Keratinocyte (primary cell): ENCODE results near the gene RALGPS1. TPM values are rescaled to one million over a fixed set of nuclear protein-coding genes. Genes with fewer than 3 reads are reported as not detected.

Source experiments
- DNase-seq: peaks from one replicate; pipeline ENCODE4 v3.0.0-alpha.2; 2011; ENCODE audit warnings: low read depth, missing footprints, low spot score
- FAIRE-seq: peaks from 2 replicates; lab custom pipeline; 2011; peaks lifted over from hg19 to GRCh38; lab: Jason Lieb, UNC
- H2AFZ ChIP-seq: 2 replicates; pipeline ENCODE4 v1.6.0; 2012; ENCODE audit warnings: low read length, control low read depth, inconsistent platforms; ENCODE audit not compliant: control insufficient read depth
- H3K27ac ChIP-seq: 2 replicates; pipeline ENCODE4 v1.5.1; 2011; ENCODE audit warnings: low read length; ENCODE audit not compliant: control insufficient read depth, insufficient read depth
- H3K27me3 ChIP-seq: 3 replicates; pipeline ENCODE4 v1.6.0; 2011; ENCODE audit warnings: low read length; ENCODE audit not compliant: control insufficient read depth, insufficient read depth; ENCODE audit errors: extremely low read depth
- H3K36me3 ChIP-seq, 2 experiments: 2 replicates in 1 of 2; 3 replicates in 1 of 2; pipeline ENCODE4 v1.5.1; 2011; ENCODE audit warnings: low read length in 2 of 2, mild to moderate bottlenecking in 1 of 2; ENCODE audit not compliant: control insufficient read depth in 2 of 2, insufficient read depth in 2 of 2; ENCODE audit errors: extremely low read depth in 1 of 2
- H3K4me1 ChIP-seq: 3 replicates; pipeline ENCODE4 v1.5.1; 2011; ENCODE audit warnings: low read length; ENCODE audit not compliant: control insufficient read depth, insufficient read depth; ENCODE audit errors: extremely low read depth
- H3K4me2 ChIP-seq: 3 replicates; pipeline ENCODE4 v1.6.0; 2011; ENCODE audit warnings: low read depth, low read length; ENCODE audit not compliant: control insufficient read depth, insufficient read depth; ENCODE audit errors: extremely low read depth
- H3K4me3 ChIP-seq, 3 experiments: fragments of 200-600 bp in 1 of 3; sonication (generic) in 1 of 3; 2 replicates in 2 of 3; 3 replicates in 1 of 3; pipeline ENCODE4 v1.5.1; 2011 to 2016; ENCODE audit warnings: low read length in 3 of 3, mild to moderate bottlenecking in 3 of 3, control low read depth in 2 of 3, inconsistent platforms in 1 of 3, low read depth in 1 of 3, mixed read lengths in 1 of 3, mixed run types in 1 of 3, moderate library complexity in 1 of 3; ENCODE audit not compliant: control insufficient read depth in 2 of 3, insufficient read depth in 2 of 3; ENCODE audit errors: extremely low read depth in 1 of 3
- H3K79me2 ChIP-seq: 2 replicates; pipeline ENCODE4 v1.6.0; 2012; ENCODE audit warnings: low read length; ENCODE audit not compliant: control insufficient read depth, insufficient read depth
- H3K9ac ChIP-seq: 3 replicates; pipeline ENCODE4 v1.6.0; 2011; ENCODE audit warnings: low read length; ENCODE audit not compliant: control insufficient read depth, insufficient read depth; ENCODE audit errors: extremely low read depth
- H3K9me1 ChIP-seq: 3 replicates; pipeline ENCODE4 v1.6.0; 2011; ENCODE audit warnings: low read length; ENCODE audit not compliant: control insufficient read depth, insufficient read depth; ENCODE audit errors: extremely low read depth
- H3K9me3 ChIP-seq: 2 replicates; pipeline ENCODE4 v1.5.1; 2012; ENCODE audit warnings: low read depth, low read length; ENCODE audit not compliant: control insufficient read depth
- H4K20me1 ChIP-seq: 3 replicates; pipeline ENCODE4 v1.6.0; 2011; ENCODE audit warnings: low read length; ENCODE audit not compliant: control insufficient read depth, insufficient read depth; ENCODE audit errors: extremely low read depth
- EZH2 ChIP-seq: IDR thresholded peaks from one replicate; pipeline ENCODE4 v1.6.1; 2012; ENCODE audit warnings: inconsistent platforms, mild to moderate bottlenecking, low read length, moderate library complexity
- dilution Hi-C: fragments of 300-500 bp; cut with MboI; formaldehyde crosslinking; loops from one replicate; pipeline ENCODE4 v1.7.0; 2020; ENCODE audit warnings: low sequenced_read_pairs; ENCODE audit not compliant: extremely low pct_ligation_motif_present
- polyA plus RNA-seq, 5 experiments: library from polyadenylated mRNA; depleted of rRNA in 3 of 5; stranded (reverse) in 3 of 5; stranded (forward) in 1 of 5; unstranded in 1 of 5; fragments of >200 nt; gene quantifications; 1 replicate in 1 of 5; 2 replicates in 3 of 5; 3 replicates in 1 of 5; pipeline versions ENCODE4 v1.2.1 to v1.2.3, GENCODE V29; 2011 to 2012; ENCODE audit warnings: missing spikeins in 2 of 5, low read depth in 1 of 5, low replicate concordance in 1 of 5
- TF ChIP-seq, protein P1 (sequence below), 3 experiments: IDR thresholded peaks in 1 of 3; conservative IDR thresholded peaks in 1 of 3; optimal IDR thresholded peaks in 1 of 3; 2 replicates in 2 of 3; 3 replicates in 1 of 3; pipeline versions ENCODE3 to v1.5.1; 2011; ENCODE audit warnings: low read length in 3 of 3, mild to moderate bottlenecking in 3 of 3, moderate library complexity in 2 of 3, control low read depth in 1 of 3, inconsistent platforms in 1 of 3; ENCODE audit not compliant: insufficient read depth in 2 of 3; ENCODE audit errors: extremely low read depth in 1 of 3

The RALGPS1 gene
- polyA plus RNA-seq, 1 donor (not counting 4 experiments of a cell fraction or from before 2014, with no cell fraction given), result 0.56 TPM

DNA sequence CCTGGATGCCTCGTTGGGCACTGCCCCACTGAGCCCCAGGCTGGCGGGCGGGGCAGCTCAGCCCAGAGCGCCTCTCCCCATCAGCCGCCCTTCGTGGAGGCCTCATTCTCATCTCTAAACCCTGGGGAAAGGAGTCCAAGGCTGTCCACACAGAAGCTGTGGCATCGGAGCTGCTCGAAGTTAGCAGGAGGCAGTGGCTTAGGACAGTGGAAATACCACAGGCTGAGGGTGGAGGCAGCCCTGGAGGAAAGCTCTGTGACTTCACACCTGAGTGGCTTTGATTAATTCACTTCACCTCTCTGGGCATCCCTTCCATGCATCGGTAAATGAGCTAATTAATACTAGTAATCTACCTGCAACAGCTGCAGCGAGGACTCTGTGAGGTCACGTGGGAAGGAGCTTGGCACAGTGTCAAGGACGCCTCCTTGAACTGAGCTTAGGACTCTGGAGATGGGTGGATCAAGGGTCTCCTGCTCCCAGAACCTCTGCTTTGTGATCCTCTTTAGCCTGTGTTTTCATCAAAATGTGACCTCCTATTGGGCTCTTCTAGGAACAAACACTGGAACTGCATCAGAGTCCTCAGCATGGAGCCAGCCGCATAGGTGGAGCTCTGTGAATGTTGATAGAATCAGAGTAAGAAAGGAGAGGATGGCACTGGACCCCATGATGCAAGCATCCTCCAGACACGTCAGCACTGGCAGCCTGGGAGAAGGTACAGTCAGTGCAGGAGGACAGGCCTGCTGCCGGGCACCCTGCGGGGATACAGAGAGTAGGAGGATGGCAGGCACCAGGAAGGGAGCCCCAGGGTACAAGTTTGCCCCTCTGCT is 208.7 kb downstream of the RALGPS1 start:
- H3K36me3 ChIP-seq, result no peaks in the 10 kb centered on the region
- no peak overlapping the region for H3K27ac ChIP-seq
- FAIRE-seq (peak; percentile 79), DNase-seq (no peak)
- H3K4me1 ChIP-seq, result peaks cover 23% of the 10 kb centered on the region
- H3K27me3 ChIP-seq, result peaks cover 32% of the 10 kb centered on the region
- no peaks in the 10 kb centered on the region for H3K79me2 ChIP-seq
- H3K4me3 ChIP-seq, result peak overlapping the region in 1 of 3 experiments; percentile 28
- H3K9me3 ChIP-seq, result no peaks in the 10 kb centered on the region
- H2AFZ ChIP-seq, result peak overlapping the region; percentile 34
- H4K20me1 ChIP-seq, result no peaks in the 10 kb centered on the region
- H3K4me2 ChIP-seq, result peak overlapping the region; percentile 74
- TF ChIP-seq, protein P1, sequence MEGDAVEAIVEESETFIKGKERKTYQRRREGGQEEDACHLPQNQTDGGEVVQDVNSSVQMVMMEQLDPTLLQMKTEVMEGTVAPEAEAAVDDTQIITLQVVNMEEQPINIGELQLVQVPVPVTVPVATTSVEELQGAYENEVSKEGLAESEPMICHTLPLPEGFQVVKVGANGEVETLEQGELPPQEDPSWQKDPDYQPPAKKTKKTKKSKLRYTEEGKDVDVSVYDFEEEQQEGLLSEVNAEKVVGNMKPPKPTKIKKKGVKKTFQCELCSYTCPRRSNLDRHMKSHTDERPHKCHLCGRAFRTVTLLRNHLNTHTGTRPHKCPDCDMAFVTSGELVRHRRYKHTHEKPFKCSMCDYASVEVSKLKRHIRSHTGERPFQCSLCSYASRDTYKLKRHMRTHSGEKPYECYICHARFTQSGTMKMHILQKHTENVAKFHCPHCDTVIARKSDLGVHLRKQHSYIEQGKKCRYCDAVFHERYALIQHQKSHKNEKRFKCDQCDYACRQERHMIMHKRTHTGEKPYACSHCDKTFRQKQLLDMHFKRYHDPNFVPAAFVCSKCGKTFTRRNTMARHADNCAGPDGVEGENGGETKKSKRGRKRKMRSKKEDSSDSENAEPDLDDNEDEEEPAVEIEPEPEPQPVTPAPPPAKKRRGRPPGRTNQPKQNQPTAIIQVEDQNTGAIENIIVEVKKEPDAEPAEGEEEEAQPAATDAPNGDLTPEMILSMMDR (optimal IDR thresholded peaks at IDR 0.05 in 1 of 3, IDR thresholded peaks at IDR 0.05 in 1 of 3, conservative IDR thresholded peaks at IDR 0.05 in 1 of 3; ENCODE audit: extremely low read depth in 1 of 3, insufficient read depth in 2 of 3, low read length in 3 of 3), result no peak
- TF ChIP-seq EZH2, result no peak
- dilution Hi-C loops, result no loop called here
- H3K9ac ChIP-seq, result peak overlapping the region; percentile 31
- no peaks in the 10 kb centered on the region for H3K9me1 ChIP-seq

DNA sequence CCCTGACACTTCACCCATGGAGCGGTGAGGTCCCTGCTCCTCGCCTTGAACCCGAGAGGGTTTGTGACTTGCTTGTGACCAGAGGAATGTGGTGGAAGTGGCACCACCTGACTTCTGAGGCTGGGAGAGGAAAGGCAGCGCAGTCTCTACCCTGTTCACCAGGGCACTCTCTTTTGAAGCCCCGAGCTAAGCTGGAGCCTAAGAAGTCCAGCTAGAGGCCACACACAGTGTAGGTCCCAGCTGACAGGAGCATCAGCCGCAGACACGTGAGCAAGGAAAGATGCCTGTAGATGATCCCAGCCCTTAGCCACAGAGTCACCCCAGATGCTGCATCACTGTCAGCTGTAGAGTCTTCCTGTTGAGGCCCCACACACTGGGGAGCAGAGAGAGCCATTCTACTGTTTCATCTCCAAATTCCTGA is 209.5 kb downstream of the RALGPS1 start:
- Histone ChIP-seq H3K27ac (no peak overlapping the region), H3K36me3 (no peaks in the 10 kb centered on the region), H3K79me2 (no peaks in the 10 kb centered on the region), H3K4me3 (no peak overlapping the region), H2AFZ (no peak overlapping the region), H3K4me2 (no peak overlapping the region), H3K4me1 (peaks cover 31% of the 10 kb centered on the region), H3K9me3 (no peaks in the 10 kb centered on the region), H3K27me3 (peaks cover 28% of the 10 kb centered on the region), H3K9ac (no peak overlapping the region), H3K9me1 (no peaks in the 10 kb centered on the region), H4K20me1 (no peaks in the 10 kb centered on the region)
- FAIRE-seq (no peak), DNase-seq (no peak)
- TF ChIP-seq EZH2, result no peak
- TF ChIP-seq, protein P1 (optimal IDR thresholded peaks at IDR 0.05 in 1 of 3, IDR thresholded peaks at IDR 0.05 in 1 of 3, conservative IDR thresholded peaks at IDR 0.05 in 1 of 3; ENCODE audit: extremely low read depth in 1 of 3, insufficient read depth in 2 of 3, low read length in 3 of 3), result no peak
- dilution Hi-C loops, result no loop called here
